ENCODE results near the gene PKN3.
"Not testable (repeated sequence)": the region's sequence is repeated elsewhere in the genome, so short reads cannot be mapped to it uniquely, and the experiment has no call there.

The PKN3 gene

GRCh38 chr9:128693738-128694137, 8.6 kb upstream of the PKN3 start:
- not testable (repeated sequence) for DNase-seq (ENCODE audit: low read depth)

- DNase-seq (ENCODE audit: low read depth), result no peak
Observed at GRCh38 chr9:128694344-128694743, 8.0 kb upstream of the PKN3 start.

GRCh38 chr9:128696923-128697707, 5.2 kb upstream of the PKN3 start:
- DNase-seq (ENCODE audit: low read depth), result no peak

- not testable (repeated sequence) for DNase-seq (ENCODE audit: low read depth)
Observed at GRCh38 chr9:128699096-128699795, 3.1 kb upstream of the PKN3 start.

GRCh38 chr9:128701227-128701854, 962 bp upstream of the PKN3 start:
- no peak for DNase-seq (ENCODE audit: low read depth)

GRCh38 chr9:128702949-128703615, 779 bp downstream of the PKN3 start:
- DNase-seq (ENCODE audit: low read depth), result no peak

GRCh38 chr9:128703616-128704355, 1.5 kb downstream of the PKN3 start:
- DNase-seq (ENCODE audit: low read depth), result no peak

GRCh38 chr9:128704356-128704670, 2.0 kb downstream of the PKN3 start:
- no peak for DNase-seq (ENCODE audit: low read depth)

GRCh38 chr9:128705051-128705965, 3.0 kb downstream of the PKN3 start:
- DNase-seq (ENCODE audit: low read depth), result no peak

- no peak for DNase-seq (ENCODE audit: low read depth)
Observed at GRCh38 chr9:128706045-128706444, 3.7 kb downstream of the PKN3 start.

GRCh38 chr9:128706671-128707381, 4.5 kb downstream of the PKN3 start:
- no peak for DNase-seq (ENCODE audit: low read depth)

GRCh38 chr9:128707446-128707845, 5.1 kb downstream of the PKN3 start:
- no peak for DNase-seq (ENCODE audit: low read depth)

GRCh38 chr9:128712451-128713410, 10.4 kb downstream of the PKN3 start:
- no peak for DNase-seq (ENCODE audit: low read depth)

GRCh38 chr9:128713411-128713780, 11.1 kb downstream of the PKN3 start:
- DNase-seq (ENCODE audit: low read depth), result no peak

- DNase-seq (ENCODE audit: low read depth), result no peak
Observed at GRCh38 chr9:128713941-128714573, 11.8 kb downstream of the PKN3 start.

- no peak for DNase-seq (ENCODE audit: low read depth)
Observed at GRCh38 chr9:128714586-128715435, 12.5 kb downstream of the PKN3 start.

GRCh38 chr9:128715436-128715750, 13.1 kb downstream of the PKN3 start:
- no peak for DNase-seq (ENCODE audit: low read depth)

Measured in stimulated activated CD8-positive, alpha-beta memory T cell treated with anti-CD3 and anti-CD28 coated beads, Interleukin-12 subunit alpha, Interleukin-12 subunit beta, amount 100 ng/mL, for 4 hours (primary cell).